Transverse colon (tissue), 4 donors: Measurements from ENCODE around the gene SNX8. TPM values are rescaled to one million over a fixed set of nuclear protein-coding genes. Genes with fewer than 3 reads are reported as not detected.

ENCODE experiments used
- DNase-seq: peaks from one replicate; pipeline ENCODE4 v3.0.0-alpha.2; 2019
- H3K27ac ChIP-seq, 4 donors: fragments of 200-600 bp; sonication (generic); 2 replicates each; pipeline ENCODE4 v1.5.1; 2016 to 2018; ENCODE audit warnings: inconsistent platforms in 4 of 4
- H3K27me3 ChIP-seq: fragments of 200-600 bp; sonication (generic); 2 replicates; pipeline ENCODE4 v1.5.1; 2017; ENCODE audit warnings: inconsistent platforms
- H3K36me3 ChIP-seq, 4 donors: fragments of 200-600 bp; sonication (generic); 2 replicates each; pipeline ENCODE4 v1.5.1; 2017 to 2019; ENCODE audit warnings: inconsistent platforms in 4 of 4
- H3K4me1 ChIP-seq, 4 donors: fragments of 200-600 bp; sonication (generic); 2 replicates each; pipeline ENCODE4 v1.5.1; 2017 to 2020; ENCODE audit warnings: inconsistent platforms in 4 of 4
- H3K4me3 ChIP-seq, 4 donors: fragments of 200-600 bp; sonication (generic); 1 replicate in 1 of 4; 2 replicates in 3 of 4; pipeline versions ENCODE4 v1.5.1 to v1.6.1; 2017 to 2019; ENCODE audit warnings: inconsistent platforms in 4 of 4
- H3K9me3 ChIP-seq, 2 donors: fragments of 200-600 bp; sonication (generic); 2 replicates each; pipeline ENCODE4 v1.5.1; 2017 to 2019; ENCODE audit warnings: inconsistent platforms in 2 of 2
- CTCF ChIP-seq, 5 experiments: fragments of 200-600 bp in 3 of 5; fragments of 450-650 bp in 2 of 5; sonication (generic) in 3 of 5; IDR thresholded peaks; 1 replicate in 2 of 5; 2 replicates in 3 of 5; pipeline ENCODE4 v1.5.1; 2016 to 2017; ENCODE audit warnings: antibody characterized with exemption in 5 of 5, inconsistent platforms in 3 of 5, mild to moderate bottlenecking in 2 of 5, moderate library complexity in 1 of 5
- EP300 ChIP-seq: sonication (generic); formaldehyde crosslinking; IDR thresholded peaks from one replicate; pipeline ENCODE4 v1.6.1; 2017; ENCODE audit warnings: antibody characterized with exemption, low read depth
- POLR2A ChIP-seq: fragments of 450-650 bp; IDR thresholded peaks from one replicate; pipeline ENCODE4 v1.6.1; 2016; ENCODE audit warnings: antibody characterized with exemption, mild to moderate bottlenecking, moderate library complexity
- POLR2AphosphoS5 ChIP-seq, 3 donors: sonication (generic); formaldehyde crosslinking; IDR thresholded peaks; one replicate each; pipeline ENCODE4 v1.6.1; 2016; ENCODE audit warnings: antibody characterized with exemption in 3 of 3
- WGBS, 2 donors: methylation state at CpG; one replicate each; pipeline ENCODE4 v1.1.5; 2018; ENCODE audit warnings: low coverage in 1 of 2; 5-methylcytosine and 5-hydroxymethylcytosine counted together
- in situ Hi-C, 4 donors: fragments of 200-750 bp; cut with MboI; loops; one replicate each; pipeline versions ENCODE4 v1.15.0 to v1.15.1; 2017; ENCODE audit warnings: low sequenced_read_pairs in 3 of 4, low pct_ligation_motif_present in 1 of 4, low pct_unique_long_range_greater_than_20kb in 1 of 4
- intact Hi-C: fragments of 100-400 bp; cut with DNase I; formaldehyde crosslinking; loops from one replicate; pipeline ENCODE4 v1.15.1; 2023; ENCODE audit warnings: low total_unique reads
- total RNA-seq, 4 donors: library from RNA; depleted of rRNA; stranded (reverse); fragments of >200 nt; gene quantifications; one replicate each; pipeline ENCODE4 v1.1.0, GENCODE V29; 2016

SNX8 gene
- total RNA-seq, 4 donors from 2014 or later: 3.8 to 27.3 (median 9.2) TPM

- Histone ChIP-seq H3K36me3 (no peaks in the 10 kb centered on the region), H3K27me3 (no peaks in the 10 kb centered on the region), H3K4me1 (peaks cover 0 to 19% (median 5%) of the 10 kb centered on the region in 4 donors), H3K9me3 (no peaks in the 10 kb centered on the region), H3K27ac (no peak overlapping the region), H3K4me3 (no peak overlapping the region)
- TF ChIP-seq EP300: no peak
- TF ChIP-seq CTCF (IDR thresholded peaks at IDR 0.05): no peak
- TF ChIP-seq POLR2A: no peak
- no peak for TF ChIP-seq POLR2AphosphoS5 (IDR thresholded peaks at IDR 0.05)
- intact Hi-C loops: no loop called here
- no peak for DNase-seq
- WGBS, 2 donors: 64 to 74% methylated on average over 4 of the region's 4 CpGs
- in situ Hi-C loops: no loop called here
Measured at GRCh38 chr7:2279896-2280295, 34.3 kb downstream of the SNX8 start.

GRCh38 chr7:2278026-2278425, 36.2 kb downstream of the SNX8 start:
- Histone ChIP-seq H3K27ac (no peak overlapping the region), H3K27me3 (no peaks in the 10 kb centered on the region), H3K36me3 (no peaks in the 10 kb centered on the region), H3K9me3 (no peaks in the 10 kb centered on the region), H3K4me1 (peaks cover 0 to 19% (median 5%) of the 10 kb centered on the region in 4 donors), H3K4me3 (no peak overlapping the region)
- DNase-seq: no peak
- in situ Hi-C loops: no loop called here
- 95% methylated on average over 11 of the region's 11 CpGs; no CpG with 5 or more reads in 1 of the 2 donors for WGBS, 2 donors
- intact Hi-C loops: no loop called here
- no peak for TF ChIP-seq POLR2AphosphoS5 (IDR thresholded peaks at IDR 0.05)
- no peak for TF ChIP-seq CTCF (IDR thresholded peaks at IDR 0.05)
- no peak for TF ChIP-seq EP300
- TF ChIP-seq POLR2A: no peak

- in situ Hi-C loops (no loop called here), intact Hi-C loops (no loop called here)
- H3K4me3 ChIP-seq: no peak overlapping the region
- peaks cover 0 to 7% (median 0%) of the 10 kb centered on the region in 4 donors for H3K4me1 ChIP-seq
- H3K36me3 ChIP-seq: no peaks in the 10 kb centered on the region
- no peaks in the 10 kb centered on the region for H3K27me3 ChIP-seq
- H3K9me3 ChIP-seq: no peaks in the 10 kb centered on the region
- WGBS, 2 donors: 93 to 100% methylated on average over 3 to 12 of the region's 18 CpGs
- no peak for TF ChIP-seq CTCF (IDR thresholded peaks at IDR 0.05)
- TF ChIP-seq POLR2AphosphoS5 (IDR thresholded peaks at IDR 0.05): no peak
- no peak for TF ChIP-seq EP300
- TF ChIP-seq POLR2A: no peak
- no peak overlapping the region for H3K27ac ChIP-seq
- DNase-seq: no peak
Measured at GRCh38 chr7:2276107-2276506, 38.1 kb downstream of the SNX8 start.

- TF ChIP-seq POLR2A (no peak), POLR2AphosphoS5 (IDR thresholded peaks at IDR 0.05) (no peak), EP300 (no peak), CTCF (IDR thresholded peaks at IDR 0.05) (no peak)
- H3K4me3 ChIP-seq: no peak overlapping the region
- in situ Hi-C loops: no loop called here
- H3K9me3 ChIP-seq: no peaks in the 10 kb centered on the region
- DNase-seq: no peak
- intact Hi-C loops: no loop called here
- H3K27me3 ChIP-seq: no peaks in the 10 kb centered on the region
- no peaks in the 10 kb centered on the region for H3K36me3 ChIP-seq
- no peak overlapping the region for H3K27ac ChIP-seq
- peaks cover 0 to 3% (median 0%) of the 10 kb centered on the region in 4 donors for H3K4me1 ChIP-seq
- 92% methylated on average over 10 to 18 of the region's 18 CpGs for WGBS, 2 donors
Measured at GRCh38 chr7:2275101-2275500, 39.1 kb downstream of the SNX8 start.
